ENCODE data around the gene THOC7.

The THOC7 gene

DNA sequence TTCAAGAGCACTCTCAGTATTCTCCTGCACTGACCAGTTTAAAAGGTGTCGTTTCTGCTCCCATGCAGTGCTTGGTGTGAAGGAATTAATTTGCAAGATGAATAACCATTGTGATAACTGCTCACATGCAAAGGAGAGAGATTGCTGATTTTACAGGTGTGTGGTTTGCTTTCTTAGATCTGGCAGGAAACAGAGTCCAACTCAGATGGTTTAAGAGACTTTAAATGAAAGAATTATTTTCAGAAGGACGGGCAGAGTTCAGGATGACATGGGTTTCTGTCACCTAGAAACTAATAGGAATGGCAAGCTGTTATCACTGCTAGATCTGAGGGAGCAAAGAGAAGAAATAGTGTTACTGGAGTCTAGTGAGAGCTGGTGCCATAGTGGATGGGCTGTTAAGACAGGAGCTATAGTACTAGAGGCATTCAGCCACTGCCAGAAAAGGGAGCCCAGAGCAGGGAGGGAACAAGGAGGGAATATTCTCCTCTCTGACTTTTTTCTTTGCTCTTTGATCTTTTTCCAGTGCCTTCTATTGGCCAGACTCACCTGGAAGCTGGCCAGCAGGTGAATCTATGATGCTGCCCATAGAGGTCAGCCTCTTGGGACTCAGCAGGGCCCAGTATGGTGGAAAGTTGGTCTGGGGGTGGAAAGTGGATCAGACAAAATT lies 14.9 kb upstream of the THOC7 start:
- no peak for DNase-seq

DNA sequence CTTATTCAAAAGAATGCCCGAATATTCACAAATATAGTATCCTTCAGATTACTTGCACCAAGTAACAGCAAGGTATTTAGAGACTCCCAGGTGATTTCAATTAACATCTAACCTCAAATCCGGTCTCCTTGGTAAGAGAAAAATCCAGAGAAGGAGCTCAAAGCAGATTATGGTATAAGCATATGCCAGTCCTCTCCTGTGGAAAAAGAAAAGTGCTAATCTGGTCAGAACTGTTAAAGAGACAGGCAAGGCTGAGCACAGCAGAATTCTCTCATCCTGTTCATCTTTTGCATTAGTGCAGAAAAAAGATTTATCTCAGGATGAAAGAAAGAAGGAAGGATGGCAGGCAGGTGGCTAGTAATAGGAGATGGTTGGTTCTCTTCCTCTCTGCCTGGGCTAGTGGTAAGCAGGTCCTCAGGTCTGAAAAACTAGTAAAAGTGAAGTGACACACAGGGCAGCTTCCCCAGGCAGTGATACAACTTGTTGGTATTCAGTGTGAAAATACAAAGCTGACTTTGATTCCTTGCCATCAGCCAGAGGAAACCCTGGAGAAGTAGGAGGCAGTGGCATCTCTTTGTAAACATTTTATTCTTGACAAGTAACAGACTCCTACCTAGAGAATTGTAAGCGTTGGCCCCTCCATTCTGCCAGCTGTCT lies 14.3 kb upstream of the THOC7 start:
- DNase-seq: peak; percentile 26 to 61

DNA sequence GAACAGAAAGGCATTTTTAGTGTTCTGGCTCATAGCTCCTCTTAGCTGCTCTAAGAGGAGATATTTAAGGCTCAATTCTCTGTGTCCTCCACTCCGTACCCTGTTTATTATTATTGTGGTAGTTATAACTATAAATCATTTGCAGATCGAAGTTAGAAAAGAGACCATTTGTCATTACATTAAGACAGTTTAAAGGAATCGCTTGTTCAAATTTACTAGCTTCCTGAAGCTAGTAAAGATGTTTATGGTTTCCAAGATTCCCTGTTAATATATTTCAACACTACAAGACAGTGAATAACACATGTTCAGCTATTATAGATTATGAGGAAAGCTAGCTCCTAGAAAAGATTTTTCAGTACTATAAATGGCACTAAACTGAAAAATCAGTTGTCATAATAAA lies 12.7 kb upstream of the THOC7 start:
- no peak for DNase-seq

DNA sequence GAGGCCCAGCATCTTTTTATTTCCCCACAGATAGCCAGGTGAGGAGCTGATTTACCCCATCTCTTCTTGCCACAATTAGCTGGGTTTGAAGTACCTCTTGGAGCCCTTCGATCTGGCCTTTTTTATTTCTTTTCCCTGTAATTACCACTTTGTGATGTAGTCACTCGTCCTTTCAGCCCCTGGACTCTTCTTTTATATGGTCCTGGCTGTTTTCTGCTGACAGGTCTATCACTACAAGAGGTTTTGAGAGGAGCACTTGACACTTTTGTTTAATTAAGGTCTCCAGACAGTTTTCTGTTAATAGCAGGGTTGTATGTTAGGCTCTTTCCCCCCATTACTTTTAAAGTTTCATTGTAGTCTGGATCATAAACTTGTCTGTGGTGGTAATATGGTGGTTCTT lies 11.9 kb upstream of the THOC7 start:
- DNase-seq: no peak

DNA sequence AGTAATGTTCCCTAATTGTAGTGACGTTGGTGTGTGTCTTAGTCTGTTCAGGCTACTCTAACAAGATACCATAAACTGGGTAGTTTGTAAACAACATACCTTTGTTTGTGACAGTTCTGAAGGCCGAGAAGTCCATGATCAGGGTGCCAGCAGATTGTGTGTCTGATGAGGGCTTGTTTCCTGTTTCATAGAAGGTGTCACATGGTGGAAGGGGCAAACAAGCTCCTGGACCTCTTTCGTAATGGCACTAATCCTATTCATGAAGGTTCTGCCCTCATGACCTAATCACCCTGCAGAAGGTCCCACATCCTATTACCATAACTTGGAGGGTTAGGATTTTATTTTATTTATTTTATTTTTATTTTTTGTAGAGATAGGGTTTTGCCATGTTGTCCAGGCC lies 11.2 kb upstream of the THOC7 start:
- DNase-seq: no peak

DNA sequence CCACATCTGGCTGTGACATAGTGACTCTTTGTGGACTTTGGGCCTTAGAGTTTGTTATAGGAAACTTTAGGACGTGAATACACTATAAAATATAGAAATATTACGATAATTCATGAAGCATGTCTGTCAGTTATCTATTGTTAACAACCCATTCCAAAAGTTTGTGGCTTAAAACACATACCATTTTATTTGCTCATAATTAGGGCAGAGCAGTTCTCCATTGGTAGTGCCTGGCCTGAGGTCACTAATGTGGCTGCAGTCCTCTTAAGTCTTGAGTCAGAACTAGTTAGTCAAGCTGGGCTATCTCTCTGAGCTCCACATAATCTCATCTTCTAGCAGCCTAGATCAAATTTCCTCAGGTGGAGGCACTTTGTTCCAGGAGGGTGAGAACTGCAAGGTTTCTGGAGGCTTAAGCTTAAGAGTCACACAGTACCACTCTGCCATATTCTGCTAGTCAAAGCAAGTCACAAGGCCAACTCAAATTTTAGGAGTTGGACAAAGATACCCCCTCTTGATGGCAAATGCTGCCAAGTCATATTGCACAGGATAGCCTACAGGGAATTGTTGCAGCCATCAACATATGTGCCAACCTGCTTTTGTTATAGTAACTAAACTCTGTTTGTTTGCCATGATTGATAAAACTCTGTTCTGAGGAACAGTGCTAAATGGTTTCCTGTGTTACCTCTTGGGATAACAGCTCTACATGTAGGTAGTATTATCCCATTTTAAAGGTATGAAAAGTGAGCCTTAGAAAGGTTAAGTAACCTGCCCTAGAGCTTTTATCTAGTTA lies 8.7 kb upstream of the THOC7 start:
- no peak for DNase-seq

DNA sequence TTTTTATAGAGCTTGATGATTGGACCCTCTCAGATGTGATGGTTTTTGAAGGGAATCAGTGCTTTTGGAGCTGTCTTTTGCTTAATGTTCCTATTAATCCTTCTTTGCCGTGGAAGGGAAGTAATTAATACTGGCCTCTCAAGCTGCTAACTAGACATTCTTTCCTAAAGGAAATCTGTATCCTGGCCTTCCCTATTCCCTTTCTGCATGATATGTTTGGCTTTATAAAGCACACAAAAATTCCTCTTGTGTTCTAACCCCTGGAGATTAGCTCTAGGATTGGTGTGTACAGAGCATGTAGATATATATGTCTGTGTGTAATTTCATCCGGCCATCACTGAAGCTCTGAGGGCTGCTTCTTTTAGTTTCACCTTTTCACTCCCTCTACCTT lies 7.0 kb upstream of the THOC7 start:
- no peak for DNase-seq

DNA sequence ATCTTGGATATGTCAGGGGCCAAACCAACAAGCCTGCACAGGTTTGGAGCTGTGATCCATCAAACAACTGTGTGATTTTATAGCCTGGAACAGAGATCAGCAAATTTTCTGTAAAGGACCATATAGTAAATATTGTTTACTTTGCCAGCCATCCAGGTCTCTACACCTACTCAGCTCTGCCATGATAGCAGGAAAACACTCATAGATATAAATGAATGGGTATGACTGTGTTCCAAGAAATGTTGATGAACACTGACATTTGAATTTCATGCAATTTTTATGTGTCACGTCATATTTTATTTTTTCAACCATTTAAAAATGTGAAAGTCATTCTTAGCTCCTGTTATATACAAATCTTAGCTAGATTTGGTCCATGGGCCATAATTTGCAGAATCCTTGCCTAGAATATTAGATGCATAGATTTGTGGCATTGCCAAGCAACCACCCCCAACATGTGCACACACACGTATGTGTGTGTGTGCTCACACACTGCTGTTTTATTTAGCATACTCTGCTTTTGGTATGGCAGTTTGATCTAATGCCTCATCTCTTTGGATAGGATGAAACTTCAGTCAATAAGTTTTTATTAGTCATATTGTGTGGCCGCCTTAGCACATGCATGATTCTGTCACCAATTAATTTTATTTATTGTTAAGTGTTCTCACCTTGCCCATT lies 6.5 kb upstream of the THOC7 start:
- DNase-seq: no peak

DNA sequence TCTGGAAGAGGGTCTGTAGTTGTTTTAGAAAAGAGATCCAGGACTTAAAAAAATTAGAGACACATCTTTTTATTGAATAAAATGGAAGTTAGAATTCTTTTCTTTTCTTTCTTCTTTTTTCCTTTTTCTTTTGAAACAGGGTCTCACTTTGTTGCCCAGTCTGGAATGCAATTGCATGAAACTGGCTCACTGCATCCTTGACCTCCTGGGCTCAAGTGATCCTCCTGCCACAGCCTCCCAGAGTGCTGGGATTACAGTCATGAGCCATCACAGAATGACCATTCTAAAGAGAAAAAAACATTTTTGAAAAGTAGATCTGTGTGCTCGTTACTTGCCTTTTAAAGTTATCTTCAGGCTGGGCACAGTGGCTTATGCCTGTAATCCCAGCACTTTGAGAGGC lies 3.6 kb upstream of the THOC7 start:
- DNase-seq: no peak

DNA sequence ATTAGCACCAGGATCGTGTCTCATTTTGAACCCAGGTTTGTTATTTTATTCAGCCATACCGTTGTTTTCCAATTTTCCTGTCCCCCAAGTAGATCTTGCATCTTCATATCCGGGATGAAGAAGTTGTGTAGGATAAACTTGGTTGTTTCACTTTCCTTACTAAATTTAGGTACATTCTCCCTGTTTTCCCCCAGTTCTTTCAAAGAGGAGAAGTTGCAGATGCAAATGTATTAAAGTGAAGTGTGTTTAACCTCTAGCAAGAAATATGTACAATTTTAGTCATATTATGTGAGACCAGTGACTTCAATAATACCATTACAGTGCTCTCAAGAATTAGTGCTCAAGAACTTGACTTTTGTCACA lies 1.3 kb upstream of the THOC7 start:
- no peak for DNase-seq

DNA sequence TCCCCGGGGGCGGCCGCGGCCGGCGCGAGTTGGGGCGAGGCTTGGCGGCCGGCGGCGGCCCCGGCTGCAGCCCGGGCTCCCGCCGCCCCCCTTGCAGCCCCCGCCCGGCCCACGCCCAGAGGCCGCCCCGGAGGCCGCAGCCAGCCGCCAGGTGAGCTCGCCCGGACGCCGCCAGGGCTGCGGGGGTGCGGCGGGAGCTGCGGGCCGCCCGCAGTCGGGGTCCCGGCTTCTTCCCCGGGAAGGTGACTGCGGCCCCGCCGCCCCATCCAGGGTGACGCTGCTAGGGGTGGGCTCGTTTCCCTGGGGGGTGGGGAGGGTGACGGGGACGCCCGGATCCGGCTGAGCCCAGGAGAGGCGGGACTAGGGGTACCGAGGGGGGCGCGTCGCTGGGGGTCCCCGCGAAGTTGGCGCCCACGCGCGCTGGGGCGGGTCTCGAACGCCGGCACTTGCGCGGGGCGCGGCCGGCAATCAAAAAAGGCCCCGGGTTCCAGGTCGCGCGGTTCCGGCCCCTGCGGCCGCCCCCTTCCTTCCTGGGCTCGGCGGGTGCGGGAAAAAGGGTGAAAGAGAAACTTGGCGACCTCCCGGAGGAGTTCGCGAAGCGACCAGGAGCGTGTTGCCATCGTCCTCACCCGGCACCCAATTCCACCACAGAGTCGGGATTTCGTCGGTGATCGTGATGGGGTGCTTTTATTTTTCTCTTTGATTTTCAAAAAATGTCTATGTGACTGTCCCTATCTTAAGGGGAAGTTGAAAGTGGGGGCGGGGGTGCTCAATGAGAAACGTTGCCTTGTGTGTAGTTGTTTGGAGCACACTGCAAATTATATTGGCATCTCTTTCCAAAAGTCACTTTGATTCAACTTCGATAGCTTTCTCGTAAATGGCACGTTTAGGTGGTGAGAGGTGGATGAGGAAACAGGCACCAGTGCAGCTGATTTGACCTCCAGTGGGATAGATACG lies 681 bp upstream of the THOC7 start:
- DNase-seq: no peak

DNA sequence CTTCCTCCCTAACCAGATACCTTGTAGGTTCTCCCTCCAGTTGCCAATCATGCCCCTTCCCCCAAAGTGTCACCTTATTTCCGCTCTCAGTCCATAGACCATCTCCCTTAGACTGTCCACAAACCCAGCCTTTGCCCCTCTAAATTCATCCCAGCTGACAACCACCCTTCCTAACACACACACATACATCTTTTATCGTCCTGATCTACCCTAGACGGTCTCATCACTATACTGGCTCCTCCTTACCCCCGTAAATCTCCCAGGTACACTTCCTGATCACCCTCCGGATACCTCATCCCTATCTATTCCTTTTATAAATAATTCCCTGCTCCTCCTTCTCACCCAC lies 828 bp downstream of the THOC7 start:
- no peak for DNase-seq

DNA sequence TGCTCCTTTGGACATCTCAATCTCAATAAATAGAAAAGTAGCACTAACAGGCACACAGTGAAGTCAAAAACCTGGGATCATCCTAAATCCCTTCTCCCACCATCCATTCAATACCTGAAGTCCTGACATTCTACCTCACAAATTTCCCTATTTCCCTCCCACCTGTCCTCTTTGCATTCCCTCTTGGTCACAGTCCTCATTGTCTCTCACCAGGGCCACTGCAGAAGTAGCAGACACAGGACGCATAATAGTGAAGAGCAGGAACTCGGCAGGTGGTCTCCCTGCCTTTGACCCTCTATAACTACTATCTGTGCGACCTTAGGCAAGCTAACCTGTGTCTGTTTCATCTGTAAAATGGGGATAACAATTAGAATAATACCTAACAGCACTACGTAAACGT lies 2.3 kb downstream of the THOC7 start:
- no peak for DNase-seq

DNA sequence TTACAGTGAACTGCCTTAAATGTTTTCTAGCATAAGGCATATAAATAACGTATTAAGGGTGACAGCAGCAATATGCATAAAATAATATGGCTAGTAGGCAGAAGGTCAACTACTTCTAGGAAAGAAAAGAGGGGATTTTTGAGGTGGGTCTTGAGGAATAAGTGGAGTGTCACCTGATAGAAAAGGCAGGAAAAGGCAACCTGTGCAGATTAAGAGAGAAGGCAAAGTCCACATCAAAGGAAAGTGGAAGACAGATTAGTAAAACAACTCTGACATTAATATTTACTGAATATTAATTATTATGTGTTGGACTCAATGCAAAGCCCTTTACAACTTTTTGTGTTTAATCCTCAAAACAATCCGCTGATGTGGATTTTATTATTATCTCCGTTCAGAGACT lies 2.8 kb downstream of the THOC7 start:
- DNase-seq: no peak

DNA sequence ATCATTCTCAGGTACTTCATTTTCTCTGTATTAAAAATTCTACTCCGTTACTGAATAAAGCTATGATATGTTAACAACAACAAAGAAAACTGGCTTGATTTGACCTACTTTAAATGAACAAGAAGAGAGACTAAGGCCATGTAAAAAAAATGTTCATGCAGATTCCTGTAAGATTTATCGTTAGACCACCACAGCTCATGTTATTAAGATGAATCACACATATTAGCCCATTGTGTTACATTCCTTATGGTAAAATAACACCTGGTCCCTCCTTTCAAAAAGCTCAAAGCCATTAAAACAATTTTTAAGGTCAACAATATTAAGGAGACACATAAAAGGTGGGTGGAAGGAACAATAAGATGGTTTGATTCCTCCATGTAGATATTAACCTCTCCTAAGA lies 6.3 kb downstream of the THOC7 start:
- no peak for DNase-seq

DNA sequence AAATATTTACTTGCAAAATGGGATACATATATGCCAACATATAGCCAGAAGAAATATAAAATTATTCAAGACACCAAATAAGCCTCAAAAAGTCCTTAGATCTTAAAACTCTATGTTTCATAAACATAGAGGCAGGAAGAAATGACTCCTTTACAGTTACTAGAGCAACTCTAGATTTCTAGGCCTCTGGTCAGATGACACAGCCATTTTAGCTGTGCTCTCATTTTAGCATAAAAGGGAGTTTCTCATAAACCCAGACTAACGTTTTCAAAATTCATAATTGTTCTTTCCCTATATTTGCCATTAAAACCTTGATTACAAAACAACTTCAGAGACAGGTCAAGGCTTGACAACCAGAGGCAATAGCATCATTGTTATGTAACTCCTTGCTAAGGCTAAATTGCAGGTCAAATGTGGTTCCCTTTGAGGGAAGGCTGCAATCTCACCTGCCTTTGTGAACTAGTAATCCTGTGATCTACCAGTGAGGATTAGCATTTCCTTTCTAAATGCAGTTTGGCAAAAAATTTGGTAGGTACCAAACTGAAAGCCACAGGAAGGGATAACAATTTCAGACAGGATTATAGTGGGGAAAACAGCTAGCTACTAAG lies 8.2 kb downstream of the THOC7 start:
- DNase-seq: no peak

DNA sequence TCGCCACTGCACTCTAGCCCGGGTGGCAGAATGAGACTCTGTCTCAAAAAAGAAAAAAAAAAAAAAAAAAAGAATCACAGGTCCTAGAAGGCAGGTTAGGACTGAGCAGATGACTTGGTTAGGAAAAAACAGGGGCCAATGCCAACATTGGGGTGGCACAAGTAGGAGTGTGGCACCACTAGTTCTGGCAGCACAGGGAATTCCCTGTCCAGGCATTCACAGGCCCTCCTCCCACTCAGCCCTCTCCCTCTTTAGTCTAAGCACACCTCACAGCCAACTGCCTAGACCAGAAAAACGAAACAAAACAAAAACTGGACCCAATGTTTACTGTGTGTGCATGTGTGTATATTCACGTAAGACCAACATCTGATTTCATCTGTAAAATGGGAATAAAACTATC lies 10.5 kb downstream of the THOC7 start:
- DNase-seq: no peak

DNA sequence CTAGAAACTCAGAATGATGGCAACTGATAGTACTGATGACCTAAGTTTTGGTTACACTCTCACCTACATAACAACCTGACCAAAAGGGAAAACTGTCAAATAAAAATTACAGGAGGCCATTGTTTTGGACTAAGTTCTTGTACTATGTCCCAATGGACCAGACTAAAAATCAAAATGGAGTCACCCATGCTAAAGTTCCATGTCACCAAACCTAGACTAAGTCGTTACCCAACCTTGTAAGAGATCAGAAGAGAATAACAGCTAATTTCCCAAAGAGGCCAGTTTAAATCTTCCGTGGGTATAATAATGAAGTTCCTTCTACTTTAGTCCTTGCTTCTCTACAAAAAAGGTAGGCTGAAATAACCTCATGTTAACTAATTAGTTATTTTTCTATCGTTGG lies 12.3 kb downstream of the THOC7 start:
- no peak for DNase-seq

DNA sequence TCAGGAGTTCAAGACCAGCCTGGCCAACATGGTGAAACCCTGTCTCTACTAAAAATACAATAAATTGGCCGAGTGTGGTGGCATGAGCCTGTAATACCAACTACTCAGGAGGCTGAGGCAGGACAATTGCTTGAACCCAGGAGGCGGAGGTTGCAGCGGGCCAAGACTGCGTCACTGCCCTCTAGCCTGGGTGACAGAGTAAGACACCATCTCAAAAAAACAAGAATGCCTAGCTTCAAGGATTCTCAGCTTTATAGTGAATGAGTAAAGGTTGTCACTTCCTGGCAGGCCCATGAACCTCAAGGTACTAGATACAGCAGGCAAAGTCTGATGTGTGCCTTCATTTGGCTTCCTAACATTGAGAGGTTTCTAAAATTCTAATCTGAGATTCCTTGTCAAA lies 14.4 kb downstream of the THOC7 start:
- no peak for DNase-seq

DNA sequence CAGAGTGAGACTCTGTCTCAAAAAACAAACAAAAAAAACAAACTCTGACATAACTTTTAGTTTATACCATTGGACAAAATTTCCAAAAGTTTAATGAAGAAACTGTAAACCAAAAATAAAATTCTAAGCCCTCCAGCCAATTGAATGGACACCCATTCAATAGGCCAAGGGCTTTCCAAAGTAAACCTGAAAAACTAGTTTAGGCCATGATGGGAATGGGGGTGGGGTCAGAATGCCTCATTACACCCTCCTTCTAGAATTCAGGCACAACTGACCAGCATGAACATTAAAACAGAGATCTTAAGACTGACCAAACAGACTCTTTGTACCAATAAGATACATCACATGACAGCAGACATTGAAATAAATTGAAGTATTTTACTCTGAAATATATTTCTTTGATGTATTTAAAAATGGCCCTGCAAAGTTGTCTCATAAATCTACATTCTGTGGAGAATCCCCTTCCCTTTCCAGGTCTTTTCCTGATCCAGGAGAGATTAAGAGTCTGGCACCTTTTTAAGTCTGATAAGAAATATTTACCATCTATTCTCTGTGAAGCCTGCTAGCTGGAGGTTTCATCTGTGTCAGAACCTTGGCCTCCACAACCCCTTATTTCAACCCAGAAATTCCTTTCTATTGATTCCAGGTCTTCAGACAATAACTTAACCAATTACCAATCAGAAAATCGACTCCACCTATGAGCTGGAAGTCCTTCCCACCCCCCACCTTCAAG lies 15.7 kb downstream of the THOC7 start:
- no peak for DNase-seq

DNA sequence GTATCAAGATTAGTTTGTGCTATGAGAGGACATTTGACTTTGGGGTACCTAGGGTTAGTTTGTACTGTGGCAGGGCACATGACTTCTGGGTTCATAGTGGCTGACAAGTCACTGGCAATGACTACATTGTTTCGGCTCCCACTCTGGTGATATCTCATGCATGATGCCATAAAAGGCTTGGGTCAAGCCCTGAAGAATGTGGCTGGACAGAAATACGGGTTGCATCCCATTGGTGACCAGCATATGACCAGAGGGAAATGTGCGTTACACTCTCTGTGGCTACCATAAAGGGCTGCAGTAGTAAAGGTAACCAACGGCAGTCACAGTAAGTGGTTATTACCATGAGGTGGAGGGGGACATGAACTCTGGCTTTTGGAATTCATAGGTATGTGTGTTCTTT lies 18.4 kb downstream of the THOC7 start:
- no peak for DNase-seq

DNA sequence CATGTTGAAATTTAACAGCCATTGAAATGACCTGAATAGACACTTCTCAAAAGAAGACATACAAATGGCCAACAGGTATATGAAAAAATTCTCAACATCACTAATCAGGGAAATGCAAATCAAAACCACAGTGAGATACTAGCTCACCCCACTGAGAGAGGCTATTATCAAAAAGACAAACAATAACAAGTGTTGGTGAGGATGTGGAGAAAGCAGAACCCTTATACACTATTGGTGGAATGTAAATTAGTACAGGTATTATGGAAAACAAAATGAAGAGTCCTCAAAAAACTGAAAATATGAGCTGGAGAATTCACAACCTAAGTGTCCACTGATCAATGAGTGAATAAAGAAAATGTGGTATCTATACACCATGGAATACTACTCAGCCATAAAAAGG lies 21.5 kb downstream of the THOC7 start:
- no peak for DNase-seq
